Astrocyte (in vitro differentiated cells and primary cell): ENCODE measurements around the gene CFDP1.

Experiments
- EZH2 ChIP-seq: IDR thresholded peaks from 2 replicates; pipeline ENCODE4 v1.6.1; 2012; ENCODE audit warnings: mild to moderate bottlenecking, low read length, inconsistent platforms; ENCODE audit not compliant: insufficient read depth
- TF ChIP-seq, protein P1 (sequence below): IDR thresholded peaks from 2 replicates; pipeline ENCODE4 v1.5.1; 2011; ENCODE audit warnings: low read depth, mild to moderate bottlenecking, inconsistent platforms, low read length, moderate library complexity; ENCODE audit not compliant: insufficient read depth

- TF ChIP-seq, protein P1, sequence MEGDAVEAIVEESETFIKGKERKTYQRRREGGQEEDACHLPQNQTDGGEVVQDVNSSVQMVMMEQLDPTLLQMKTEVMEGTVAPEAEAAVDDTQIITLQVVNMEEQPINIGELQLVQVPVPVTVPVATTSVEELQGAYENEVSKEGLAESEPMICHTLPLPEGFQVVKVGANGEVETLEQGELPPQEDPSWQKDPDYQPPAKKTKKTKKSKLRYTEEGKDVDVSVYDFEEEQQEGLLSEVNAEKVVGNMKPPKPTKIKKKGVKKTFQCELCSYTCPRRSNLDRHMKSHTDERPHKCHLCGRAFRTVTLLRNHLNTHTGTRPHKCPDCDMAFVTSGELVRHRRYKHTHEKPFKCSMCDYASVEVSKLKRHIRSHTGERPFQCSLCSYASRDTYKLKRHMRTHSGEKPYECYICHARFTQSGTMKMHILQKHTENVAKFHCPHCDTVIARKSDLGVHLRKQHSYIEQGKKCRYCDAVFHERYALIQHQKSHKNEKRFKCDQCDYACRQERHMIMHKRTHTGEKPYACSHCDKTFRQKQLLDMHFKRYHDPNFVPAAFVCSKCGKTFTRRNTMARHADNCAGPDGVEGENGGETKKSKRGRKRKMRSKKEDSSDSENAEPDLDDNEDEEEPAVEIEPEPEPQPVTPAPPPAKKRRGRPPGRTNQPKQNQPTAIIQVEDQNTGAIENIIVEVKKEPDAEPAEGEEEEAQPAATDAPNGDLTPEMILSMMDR = no peak
- TF ChIP-seq EZH2 = no peak
Observed at GRCh38 chr16:75433732-75434413, 570 bp upstream of the CFDP1 start.
